HG02610 (cell line): Measurements from ENCODE around the gene CHMP5.

ENCODE experiments used
- ATAC-seq: cut with Tn5 transposase; IDR thresholded peaks from one replicate; pipeline ENCODE4 v1.9.1; 2021; ENCODE audit warnings: mild to moderate bottlenecking, moderate library complexity; ENCODE audit not compliant: unreplicated experiment

Gene CHMP5

GRCh38 chr9:33264473-33265177, at the start of gene CHMP5, which contains the start of gene BAG1:
CHMP5 (plus strand) TSS chr9:33265049; CDS start chr9:33265079, 30 bp downstream.
BAG1 (minus strand) TSS chr9:33264708.
- ATAC-seq: peak; percentile 86

- no peak for ATAC-seq
Measured at GRCh38 chr9:33220681-33221567, 43.9 kb upstream of the CHMP5 start.

DNA sequence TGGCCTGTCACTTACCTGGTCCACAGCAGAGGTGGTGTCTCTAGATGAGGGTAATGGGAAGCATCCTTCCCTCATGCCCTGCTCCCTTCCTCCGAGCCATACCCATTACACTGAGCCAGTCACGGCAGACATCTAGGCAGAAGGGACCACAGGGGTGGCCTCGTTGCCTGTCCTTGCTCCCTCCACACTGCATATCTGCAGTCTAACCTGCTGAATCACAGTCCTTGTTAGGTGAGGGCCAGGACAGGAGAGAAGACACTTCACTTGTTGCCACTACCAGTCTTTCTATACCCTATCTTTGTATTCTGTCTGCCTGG, 43.3 kb upstream of the CHMP5 start:
- ATAC-seq: no peak

DNA sequence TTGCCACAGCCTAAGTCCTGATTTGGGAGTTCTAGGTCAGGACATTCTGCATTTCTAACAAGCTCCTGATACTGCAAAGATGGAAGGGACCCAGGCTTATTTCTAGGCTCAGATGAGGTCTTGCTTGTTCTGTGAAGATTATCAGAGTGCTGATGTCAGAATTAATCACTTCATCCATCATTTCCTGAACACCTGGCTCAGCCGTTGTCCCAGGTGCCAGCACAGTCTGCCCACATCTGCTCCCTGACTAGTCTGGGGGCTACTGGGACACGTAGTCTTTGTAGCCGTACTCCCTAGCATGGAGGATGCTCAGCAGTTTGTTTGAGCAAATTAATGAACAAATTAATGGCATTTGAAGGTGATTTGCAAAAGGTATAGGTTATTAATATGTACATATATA, 42.8 kb upstream of the CHMP5 start:
- no peak for ATAC-seq

DNA sequence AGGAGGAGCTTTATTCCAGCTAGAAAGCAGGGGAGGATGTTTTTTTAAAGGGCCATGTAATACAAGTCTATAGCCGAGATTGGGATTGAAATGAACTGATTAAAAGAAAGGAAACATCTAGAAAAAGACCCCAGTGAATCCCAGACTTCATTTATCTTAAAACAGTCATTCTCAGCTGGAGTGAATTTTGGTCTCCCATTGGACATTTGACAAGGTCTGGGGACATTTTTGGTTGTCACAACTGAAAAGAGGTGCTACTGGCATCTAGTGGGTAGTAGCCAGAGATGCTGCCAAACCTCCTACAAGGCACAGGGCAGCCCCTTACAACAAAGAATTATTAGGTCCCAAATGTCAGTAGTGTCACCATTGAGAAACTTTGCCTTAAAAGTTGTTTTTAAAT, 41.2 kb upstream of the CHMP5 start:
- ATAC-seq: no peak

- ATAC-seq: no peak
Measured at GRCh38 chr9:33225319-33226147, 39.3 kb upstream of the CHMP5 start.

- peak; percentile 59 for ATAC-seq
Measured at GRCh38 chr9:33227008-33227398, 37.8 kb upstream of the CHMP5 start.

GRCh38 chr9:33227741-33228140, 37.1 kb upstream of the CHMP5 start:
- ATAC-seq: no peak

GRCh38 chr9:33228606-33229005, 36.2 kb upstream of the CHMP5 start:
- no peak for ATAC-seq

- no peak for ATAC-seq
Measured at GRCh38 chr9:33229359-33230114, 35.3 kb upstream of the CHMP5 start.

DNA sequence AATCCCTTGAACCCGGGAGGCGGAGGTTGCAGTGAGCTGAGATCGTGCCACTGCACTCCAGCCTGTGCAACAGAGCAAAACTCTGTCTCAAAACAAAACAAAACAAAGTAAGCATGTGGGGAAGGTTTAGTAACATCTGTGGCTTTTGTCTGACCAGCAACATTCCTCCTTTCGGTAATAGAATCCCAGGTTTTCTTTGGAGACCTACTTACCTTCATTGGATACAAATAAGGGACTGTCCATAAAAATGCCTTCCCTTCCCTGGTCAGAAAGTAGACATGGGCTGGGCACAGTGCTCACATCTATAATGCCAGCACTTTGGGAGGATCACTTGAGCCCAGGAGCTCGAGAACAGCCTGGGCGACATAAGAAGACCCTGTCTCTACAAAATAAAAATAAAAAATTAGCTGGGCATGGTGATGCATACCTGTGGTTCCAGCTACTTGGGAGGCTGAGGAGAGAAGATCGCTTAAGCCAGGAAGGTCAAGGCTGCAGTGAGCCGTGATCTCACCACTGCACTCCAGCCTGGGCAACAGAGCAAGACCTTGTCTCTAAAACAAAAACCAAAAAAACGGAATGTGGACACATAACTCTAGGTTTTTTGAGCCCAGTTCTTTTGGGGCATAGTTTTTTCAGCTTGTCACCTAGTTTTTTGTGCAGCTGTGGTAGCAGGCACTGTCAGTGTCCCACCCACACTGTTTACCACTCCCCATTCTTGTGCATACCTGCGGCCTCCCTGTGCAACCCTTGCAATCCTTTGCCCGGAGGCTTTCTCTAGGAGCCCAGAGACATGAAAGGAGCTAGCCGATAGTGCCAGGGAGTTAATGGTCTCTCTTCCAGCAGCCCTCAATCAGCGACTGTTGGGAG, 33.9 kb upstream of the CHMP5 start:
- no peak for ATAC-seq

GRCh38 chr9:33231623-33231942, 33.3 kb upstream of the CHMP5 start:
- ATAC-seq: no peak

GRCh38 chr9:33232815-33233214, 32.0 kb upstream of the CHMP5 start:
- no peak for ATAC-seq

DNA sequence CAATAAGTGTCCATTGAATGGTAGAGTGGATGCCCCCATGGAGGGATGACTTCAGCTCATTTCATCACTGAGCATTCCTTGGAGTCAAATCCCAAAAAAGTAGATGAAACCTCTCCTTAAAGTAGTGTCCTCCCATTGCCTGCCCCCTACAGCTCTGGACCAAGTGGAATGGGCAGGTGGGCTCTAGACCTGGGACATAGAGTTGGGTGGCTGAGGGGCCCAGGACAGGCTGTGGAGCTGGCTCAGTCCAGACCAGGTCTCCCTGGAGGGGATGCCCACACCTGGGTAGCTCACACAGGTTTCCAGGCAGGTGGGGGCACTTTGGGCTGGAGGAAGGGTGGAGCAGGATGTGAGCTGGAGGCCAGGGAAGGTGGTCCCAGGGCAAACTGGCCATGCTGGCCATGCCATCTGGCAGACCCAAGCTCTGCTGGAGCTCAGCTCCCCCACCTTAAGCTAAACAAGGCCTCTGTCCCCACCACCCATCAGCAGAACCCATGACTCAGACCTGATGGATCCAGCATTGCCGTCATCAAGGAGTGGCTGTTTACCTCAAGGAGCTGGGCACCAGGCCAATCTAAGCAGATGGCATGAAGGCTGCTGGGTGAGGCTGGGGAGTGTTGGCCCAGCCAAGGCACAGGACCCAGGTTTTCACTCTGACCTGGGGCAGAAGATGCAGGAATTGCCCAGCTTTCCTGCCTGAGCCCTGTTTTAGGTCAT, 31.1 kb upstream of the CHMP5 start:
- ATAC-seq: no peak

- no peak for ATAC-seq
Measured at GRCh38 chr9:33234511-33235467, 30.1 kb upstream of the CHMP5 start.

DNA sequence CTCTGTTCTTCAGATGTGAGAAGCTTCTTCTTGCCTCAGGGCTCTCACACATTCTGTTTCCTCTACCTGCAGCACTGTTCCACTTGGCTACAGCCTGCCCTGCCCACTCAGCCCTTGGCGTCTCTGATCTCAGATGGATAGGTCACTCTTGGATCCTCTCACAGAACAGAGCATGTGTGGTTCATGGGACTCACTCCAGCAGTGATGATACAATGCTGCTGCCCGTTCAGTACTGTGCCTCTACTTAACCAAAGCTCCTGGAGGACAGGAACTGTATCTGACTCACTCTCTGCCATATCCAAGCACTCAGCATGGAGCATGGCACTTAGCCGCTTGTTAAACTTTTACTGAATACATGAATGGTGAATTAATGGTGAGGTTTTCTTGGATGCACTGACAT, 28.3 kb upstream of the CHMP5 start:
- no peak for ATAC-seq

DNA sequence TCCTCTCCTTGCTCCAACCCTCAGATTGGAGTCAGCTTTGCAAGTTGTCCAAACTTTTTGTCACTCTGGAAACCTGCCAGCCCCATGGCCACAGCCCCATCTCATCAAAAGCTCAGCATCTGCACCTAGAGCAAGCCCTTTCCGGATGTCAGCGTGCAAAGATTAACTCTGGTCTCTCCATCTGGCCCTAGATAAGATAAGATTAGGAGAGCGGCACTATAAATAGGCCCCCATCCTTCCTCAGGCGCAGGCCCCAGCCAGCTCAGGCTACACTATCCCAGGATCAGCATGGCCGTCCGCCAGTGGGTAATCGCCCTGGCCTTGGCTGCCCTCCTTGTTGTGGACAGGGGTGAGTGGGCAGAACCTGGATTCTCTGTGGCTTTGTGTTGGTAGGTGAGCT, 24.9 kb upstream of the CHMP5 start, which contains the start of gene SPINK4:
Gene SPINK4 (plus strand): TSS at position 247 of the 400 bp plus-strand sequence. CDS start 42 bp downstream, at position 289.
- ATAC-seq: no peak

DNA sequence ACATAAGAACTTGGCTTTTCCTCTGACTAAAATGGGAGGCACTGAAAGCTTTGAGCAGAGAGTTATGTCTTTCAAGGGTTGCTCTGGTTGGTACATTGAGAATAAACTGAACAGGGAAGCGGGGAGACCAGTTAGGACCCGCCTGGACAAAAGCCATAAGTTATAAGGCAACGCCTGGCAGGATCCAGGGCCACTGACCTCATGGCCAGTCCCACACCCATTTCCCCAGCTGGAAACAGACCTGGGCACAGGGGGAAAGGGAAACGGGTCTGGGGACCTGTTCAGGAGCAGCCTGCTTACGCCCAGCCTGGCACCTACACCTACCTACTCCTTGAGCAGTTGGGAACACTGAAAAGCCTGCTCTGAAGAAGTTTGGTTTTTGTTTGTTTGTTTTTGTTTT, 23.6 kb upstream of the CHMP5 start:
- no peak for ATAC-seq
